Endodermal cell (in vitro differentiated cells): ENCODE measurements around the gene DRG1. TPM values are rescaled to one million over a fixed set of nuclear protein-coding genes. Genes with fewer than 3 reads are reported as not detected.
"Not testable (repeated sequence)": the region's sequence is repeated elsewhere in the genome, so short reads cannot be mapped to it uniquely, and the experiment has no call there.

Source experiments
- DNase-seq: peaks from one replicate; pipeline ENCODE4 v3.0.0-alpha.2; 2017
- H3K27ac ChIP-seq: 2 replicates; pipeline ENCODE4 v1.5.1; 2013; ENCODE audit warnings: mild to moderate bottlenecking, low read depth, low read length, moderate library complexity
- H3K27me3 ChIP-seq: 2 replicates; pipeline ENCODE4 v1.6.1; 2013; ENCODE audit warnings: mild to moderate bottlenecking, low read length, moderate library complexity; ENCODE audit not compliant: insufficient read depth, control insufficient read depth, poor library complexity, severe bottlenecking
- H3K36me3 ChIP-seq: 2 replicates; pipeline ENCODE4 v1.7.0; 2013; ENCODE audit warnings: mild to moderate bottlenecking, low read length, moderate library complexity; ENCODE audit not compliant: control insufficient read depth, insufficient read depth
- H3K4me1 ChIP-seq: one replicate; pipeline ENCODE4 v1.7.0; 2013; ENCODE audit warnings: low read length; ENCODE audit not compliant: control insufficient read depth, insufficient read depth
- H3K4me3 ChIP-seq: 2 replicates; pipeline ENCODE4 v1.5.1; 2013; ENCODE audit warnings: mild to moderate bottlenecking, low read length, moderate library complexity
- H3K9ac ChIP-seq: 2 replicates; pipeline ENCODE4 v1.6.1; 2013; ENCODE audit warnings: mild to moderate bottlenecking, low read length, moderate library complexity; ENCODE audit not compliant: poor library complexity, severe bottlenecking; ENCODE audit errors: extremely low read depth
- H3K9me3 ChIP-seq: 2 replicates; pipeline ENCODE4 v1.6.1; 2013; ENCODE audit warnings: mild to moderate bottlenecking, low read length, moderate library complexity; ENCODE audit not compliant: control insufficient read depth
- H3K27ac Mint-ChIP-seq: 2 replicates; pipeline ENCODE4 v1.8.0; 2020; ENCODE audit warnings: mixed read lengths
- H3K27me3 Mint-ChIP-seq: 2 replicates; pipeline ENCODE4 v1.8.0; 2021; ENCODE audit warnings: mild to moderate bottlenecking, mixed read lengths; ENCODE audit not compliant: insufficient read depth
- H3K36me3 Mint-ChIP-seq: 2 replicates; pipeline ENCODE4 v1.8.0; 2020; ENCODE audit warnings: low read depth, mixed read lengths
- H3K4me1 Mint-ChIP-seq: 2 replicates; pipeline ENCODE4 v1.8.0; 2020; ENCODE audit warnings: mixed read lengths
- H3K4me3 Mint-ChIP-seq: 2 replicates; pipeline ENCODE4 v1.8.0; 2020; ENCODE audit warnings: mild to moderate bottlenecking, moderate library complexity, mixed read lengths
- H3K9me3 Mint-ChIP-seq: 2 replicates; pipeline ENCODE4 v1.8.0; 2020; ENCODE audit warnings: mild to moderate bottlenecking, mixed read lengths
- CTCF ChIP-seq: fragments of 200-600 bp; sonication (generic); conservative IDR thresholded peaks from 2 replicates; pipeline ENCODE4 v1.5.0; 2021; ENCODE audit warnings: antibody characterized with exemption, mild to moderate bottlenecking
- WGBS, 2 experiments: methylation state at CpG; one replicate each; pipeline versions ENCODE4 v1.1.5 to v1.1.7; 2013; ENCODE audit warnings: missing lambda C conversion rate in 2 of 2, mixed read lengths in 1 of 2; ENCODE audit not compliant: insufficient coverage in 1 of 2, insufficient read length in 1 of 2; 5-methylcytosine and 5-hydroxymethylcytosine counted together
- total RNA-seq, 2 donors: library from RNA; stranded (reverse); fragmentation: NEBNext Ultra II Directional in 1 of 2; extraction: Animal tissue kit (Norgen Biotek cat#: 25700) in 1 of 2; gene quantifications; 2 replicates in 1 of 2; 3 replicates in 1 of 2; pipeline ENCODE4 v1.2.1, GENCODE V29; 2021

Gene DRG1
- total RNA-seq, 2 donors from 2014 or later = 79.9 to 93.5 TPM

- H3K9me3 Mint-ChIP-seq = no peaks in the 10 kb centered on the region
- no peak overlapping the region for H3K27ac Mint-ChIP-seq
- Histone ChIP-seq H3K27me3 (no peaks in the 10 kb centered on the region), H3K9ac (no peak overlapping the region), H3K27ac (no peak overlapping the region), H3K4me3 (no peak overlapping the region), H3K36me3 (no peaks in the 10 kb centered on the region), H3K9me3 (no peaks in the 10 kb centered on the region), H3K4me1 (no peaks in the 10 kb centered on the region)
- H3K27me3 Mint-ChIP-seq = no peaks in the 10 kb centered on the region
- no peak overlapping the region for H3K4me3 Mint-ChIP-seq
- WGBS, 2 experiments = 89 to 93% methylated on average over 2 to 3 of the region's 3 CpGs
- no peaks in the 10 kb centered on the region for H3K4me1 Mint-ChIP-seq
- no peak for TF ChIP-seq CTCF
- no peak for DNase-seq
- no peaks in the 10 kb centered on the region for H3K36me3 Mint-ChIP-seq
Observed at GRCh38 chr22:31378123-31378522, 21.3 kb upstream of the DRG1 start.

GRCh38 chr22:31378651-31379050 lies 20.8 kb upstream of the DRG1 start:
- not testable (repeated sequence) for H3K9me3 ChIP-seq, H3K27me3 ChIP-seq, H3K27ac ChIP-seq, H3K27me3 Mint-ChIP-seq, H3K9me3 Mint-ChIP-seq, H3K4me1 Mint-ChIP-seq, H3K4me3 ChIP-seq, H3K4me3 Mint-ChIP-seq, DNase-seq, H3K9ac ChIP-seq, H3K36me3 ChIP-seq, H3K36me3 Mint-ChIP-seq, H3K27ac Mint-ChIP-seq, H3K4me1 ChIP-seq
- 88 to 94% methylated on average over 5 to 6 of the region's 6 CpGs for WGBS, 2 experiments

GRCh38 chr22:31393893-31394292 lies 5.5 kb upstream of the DRG1 start:
- Histone ChIP-seq H3K27me3 (no peaks in the 10 kb centered on the region), H3K9ac (no peak overlapping the region), H3K36me3 (no peaks in the 10 kb centered on the region), H3K4me1 (no peaks in the 10 kb centered on the region), H3K9me3 (no peaks in the 10 kb centered on the region), H3K27ac (no peak overlapping the region), H3K4me3 (no peak overlapping the region)
- Mint-ChIP-seq H3K27ac (no peak overlapping the region), H3K4me1 (peaks cover 2% of the 10 kb centered on the region), H3K36me3 (peaks cover 1% of the 10 kb centered on the region), H3K9me3 (peaks cover 4% of the 10 kb centered on the region), H3K4me3 (no peak overlapping the region), H3K27me3 (no peaks in the 10 kb centered on the region)
- DNase-seq = no peak
- no peak for TF ChIP-seq CTCF
- 92 to 100% methylated on average over 2 of the region's 2 CpGs for WGBS, 2 experiments

- H3K4me1 Mint-ChIP-seq = peaks cover 4% of the 10 kb centered on the region
- no peak for TF ChIP-seq CTCF
- no peak overlapping the region for H3K27ac Mint-ChIP-seq
- no peak overlapping the region for H3K27ac ChIP-seq
- H3K9ac ChIP-seq = no peak overlapping the region
- no peaks in the 10 kb centered on the region for H3K4me1 ChIP-seq
- no peaks in the 10 kb centered on the region for H3K27me3 ChIP-seq
- peaks cover 1% of the 10 kb centered on the region for H3K36me3 Mint-ChIP-seq
- no peak overlapping the region for H3K4me3 Mint-ChIP-seq
- H3K36me3 ChIP-seq = no peaks in the 10 kb centered on the region
- H3K9me3 Mint-ChIP-seq = peaks cover 4% of the 10 kb centered on the region
- no peak overlapping the region for H3K4me3 ChIP-seq
- WGBS, 2 experiments = 84 to 89% methylated on average over 3 of the region's 3 CpGs
- no peak for DNase-seq
- H3K9me3 ChIP-seq = no peaks in the 10 kb centered on the region
- no peaks in the 10 kb centered on the region for H3K27me3 Mint-ChIP-seq
Observed at GRCh38 chr22:31394326-31394725, 5.1 kb upstream of the DRG1 start.
